Effector CD4-positive, alpha-beta T cell (primary cell): ENCODE results near the gene NCAPD3.
"Not testable (repeated sequence)": the region's sequence is repeated elsewhere in the genome, so short reads cannot be mapped to it uniquely, and the experiment has no call there.

Experiments used
- DNase-seq: peaks from one replicate; pipeline ENCODE4 v3.0.0-alpha.2; 2020

NCAPD3 gene

DNA sequence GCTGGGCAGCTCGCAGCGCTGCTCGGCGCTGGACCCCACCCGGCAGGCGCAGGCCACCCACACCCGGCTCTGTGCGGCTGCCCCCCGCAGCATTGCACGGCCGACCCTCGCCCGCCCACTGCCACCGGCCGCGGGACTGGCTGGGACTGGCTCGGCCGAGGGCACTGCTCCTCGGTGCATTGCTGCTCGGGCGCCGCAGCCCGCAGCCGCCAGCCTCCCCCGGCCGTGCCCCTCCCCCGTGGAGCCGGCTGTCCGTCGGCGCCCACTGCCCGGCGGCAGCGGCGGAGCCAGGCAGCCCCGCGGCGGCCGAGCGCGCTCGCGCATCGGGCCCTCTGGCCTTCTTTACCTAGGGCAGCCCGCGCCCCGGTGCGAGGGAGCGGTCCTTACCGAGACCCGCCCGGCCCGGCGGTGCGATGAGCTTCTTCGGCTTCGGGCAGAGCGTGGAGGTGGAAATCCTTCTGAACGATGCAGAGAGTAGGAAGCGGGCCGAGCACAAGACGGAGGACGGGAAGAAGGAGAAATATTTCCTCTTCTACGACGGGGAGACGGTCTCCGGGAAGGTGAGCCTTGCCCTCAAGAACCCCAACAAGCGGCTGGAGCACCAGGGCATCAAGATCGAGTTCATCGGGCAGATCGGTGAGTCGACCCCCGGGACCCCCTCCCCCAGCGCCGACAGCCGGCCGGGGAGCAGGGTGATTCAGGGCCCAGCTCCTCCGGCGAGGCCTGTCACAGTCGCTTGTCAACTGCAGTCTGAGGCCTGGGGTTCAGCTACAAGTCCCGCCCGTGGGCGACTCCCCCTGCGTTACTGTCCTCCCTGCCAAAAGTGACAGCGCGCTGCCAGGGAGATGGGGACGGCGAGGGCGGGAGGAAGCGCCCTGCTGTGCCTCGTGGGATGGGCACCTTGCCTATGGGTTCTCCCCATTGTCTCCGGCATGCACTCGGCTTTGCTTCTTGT lies 1.2 kb upstream of the NCAPD3 start:
- peak; percentile 23 for DNase-seq

DNA sequence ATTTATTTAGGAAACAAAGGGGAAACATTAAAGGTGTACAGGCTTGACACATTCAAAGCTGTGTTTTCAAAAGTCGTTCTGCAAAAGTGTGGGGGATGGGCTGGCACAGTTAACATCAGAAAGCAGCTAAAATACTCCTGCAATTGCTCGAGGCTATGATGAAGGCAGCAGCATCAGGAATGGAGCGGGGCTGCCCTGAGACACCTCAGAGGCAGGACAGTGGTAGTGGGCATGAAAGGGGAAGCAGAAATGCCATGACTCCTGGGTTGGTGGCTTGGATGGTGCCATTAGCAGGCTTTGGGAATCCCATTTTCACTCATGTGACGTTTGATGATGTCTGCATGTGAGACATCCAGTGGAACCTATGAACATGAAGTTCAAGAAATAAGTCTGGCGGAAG lies 646 bp downstream of the NCAPD3 start:
- DNase-seq = no peak

GRCh38 chr11:134216816-134217215 lies 7.0 kb downstream of the NCAPD3 start:
- DNase-seq = no peak

- no peak for DNase-seq
These were observed 7.9 kb downstream of the NCAPD3 start for GRCh38 chr11:134215836-134216235.

- DNase-seq = peak; percentile 55
These were observed 16.1 kb downstream of the NCAPD3 start for GRCh38 chr11:134207538-134208239.

- no peak for DNase-seq
These were observed 17.6 kb downstream of the NCAPD3 start for GRCh38 chr11:134206185-134206584.

DNA sequence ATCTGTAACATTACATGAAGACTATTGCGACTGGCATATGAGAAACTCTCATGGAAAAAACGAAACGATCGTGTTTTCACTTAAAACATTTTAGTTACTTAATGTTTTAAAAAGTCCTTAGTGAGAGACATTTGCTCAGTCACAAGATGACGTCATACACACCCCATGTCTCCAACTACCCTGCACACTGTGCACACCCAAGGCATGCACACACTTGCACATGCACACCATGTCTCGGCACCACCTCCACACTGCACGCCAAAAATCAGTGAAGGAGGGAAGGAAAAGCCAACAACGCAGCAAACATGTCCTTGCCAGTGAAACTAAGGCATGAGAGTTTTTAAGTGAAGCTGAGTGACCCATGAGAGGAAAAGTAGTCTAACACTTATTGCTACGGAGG lies 18.0 kb downstream of the NCAPD3 start:
- DNase-seq = no peak

DNA sequence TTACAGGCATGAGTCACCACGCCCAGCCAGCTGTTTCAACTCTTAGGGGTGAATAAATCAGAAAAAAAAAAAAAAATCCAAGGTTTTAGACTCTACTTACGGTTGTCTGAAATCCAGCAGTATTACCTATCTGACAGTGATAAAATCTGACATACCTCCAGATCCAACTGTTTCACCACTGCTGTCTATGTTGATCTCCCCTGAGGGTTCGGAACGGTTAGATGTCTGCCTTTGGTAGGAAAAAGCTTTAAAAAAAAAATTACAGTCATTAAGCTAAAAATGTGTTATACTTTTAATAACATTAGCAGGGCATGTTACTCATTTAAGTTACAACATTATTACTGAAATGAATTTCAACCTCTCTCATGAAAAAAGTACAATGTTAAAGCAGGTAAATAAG lies 21.1 kb downstream of the NCAPD3 start:
- no peak for DNase-seq

DNA sequence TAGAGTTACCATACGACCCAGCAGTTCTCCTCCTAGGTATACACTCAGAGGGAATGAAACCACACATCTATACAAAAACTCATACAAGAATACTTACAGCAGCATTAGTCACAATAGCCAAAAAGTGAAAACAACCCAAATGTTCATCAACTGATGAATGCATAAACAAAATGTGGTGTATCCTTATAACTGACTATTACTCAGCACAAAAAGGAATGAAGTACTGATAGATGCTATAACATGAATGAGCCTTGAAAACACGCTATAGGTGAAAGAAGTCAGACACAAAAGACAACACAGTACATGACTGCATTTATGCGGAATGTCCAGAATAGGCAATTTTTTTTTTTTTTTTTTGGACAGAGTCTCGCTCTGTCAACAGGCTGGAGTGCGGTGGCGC lies 23.1 kb downstream of the NCAPD3 start:
- DNase-seq = no peak

DNA sequence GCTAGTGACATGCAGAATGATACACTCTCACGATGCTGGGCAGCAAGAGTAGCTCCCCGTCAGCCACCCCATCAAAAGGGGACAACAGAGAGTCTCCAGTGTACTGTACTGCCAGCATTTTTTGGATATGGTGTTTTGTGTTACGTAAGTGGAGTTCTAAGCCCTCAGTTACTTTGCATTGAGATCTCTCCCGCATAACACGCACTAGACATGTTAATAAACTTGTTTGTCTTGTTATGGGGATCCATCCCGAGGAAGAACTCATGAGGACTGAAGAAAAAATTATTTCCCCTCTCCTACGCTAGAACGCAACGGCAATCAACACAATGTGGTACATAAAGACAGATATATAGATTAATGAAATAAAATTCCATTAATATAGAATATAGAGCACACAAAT lies 24.2 kb downstream of the NCAPD3 start:
- DNase-seq = no peak

- DNase-seq = no peak
These were observed 27.0 kb downstream of the NCAPD3 start for GRCh38 chr11:134196756-134197155.

GRCh38 chr11:134188092-134188491 lies 35.7 kb downstream of the NCAPD3 start:
- DNase-seq = not testable (repeated sequence)

- DNase-seq = no peak
These were observed 42.1 kb downstream of the NCAPD3 start for GRCh38 chr11:134181707-134182106.

DNA sequence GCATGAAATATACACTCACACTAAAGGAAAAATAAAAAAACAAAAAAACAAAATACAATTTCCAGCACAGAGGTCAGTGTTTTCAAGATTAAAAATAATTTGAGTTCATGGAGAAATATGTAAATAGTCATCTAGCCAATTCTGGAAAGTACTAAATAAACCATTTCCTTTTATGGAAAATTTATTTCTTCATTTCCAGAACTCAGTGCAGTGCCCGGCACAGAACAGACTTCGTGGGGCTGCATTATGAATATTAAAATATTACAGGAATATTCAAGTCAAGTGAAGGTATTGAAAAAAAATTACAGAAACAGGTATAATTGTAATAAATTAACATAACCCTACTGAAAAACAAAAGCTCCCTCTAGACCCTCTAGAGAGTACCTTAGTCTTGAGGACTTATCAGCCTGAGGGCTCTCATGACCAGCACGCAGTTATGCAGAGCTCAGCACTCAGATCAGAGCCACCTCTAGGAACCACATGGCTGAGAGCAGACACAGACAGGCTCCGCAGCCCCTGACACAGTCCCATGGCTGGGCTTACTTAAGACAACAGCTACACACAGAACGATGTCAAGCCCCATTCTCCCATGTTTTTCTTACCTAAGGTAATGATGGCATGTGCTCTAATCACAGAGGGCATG lies 45.6 kb downstream of the NCAPD3 start:
- no peak for DNase-seq

- DNase-seq = no peak
These were observed 47.5 kb downstream of the NCAPD3 start for GRCh38 chr11:134176284-134176683.

DNA sequence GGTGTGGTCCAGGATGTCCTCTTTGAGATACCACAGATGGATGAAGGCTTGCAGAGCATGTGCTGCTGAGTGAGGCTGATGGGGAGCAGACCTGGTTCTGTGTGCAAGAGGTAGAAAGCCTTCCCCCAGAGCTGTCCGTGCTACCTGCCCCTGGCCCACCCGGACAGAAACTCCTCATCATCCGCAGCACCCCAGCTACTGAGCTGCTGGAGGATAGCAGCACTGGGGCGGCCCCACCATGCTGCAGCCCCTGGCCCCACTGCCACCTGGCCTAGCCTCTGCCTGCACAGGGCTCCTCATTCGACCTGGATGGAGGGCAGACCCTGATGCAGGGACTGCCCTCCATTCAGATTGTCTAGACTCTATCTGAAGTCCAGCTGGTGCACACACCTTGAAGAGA lies 50.5 kb downstream of the NCAPD3 start:
- no peak for DNase-seq

- no peak for DNase-seq
These were observed 51.8 kb downstream of the NCAPD3 start for GRCh38 chr11:134171951-134172350.

- DNase-seq = no peak
These were observed 52.9 kb downstream of the NCAPD3 start for GRCh38 chr11:134170919-134171281.

DNA sequence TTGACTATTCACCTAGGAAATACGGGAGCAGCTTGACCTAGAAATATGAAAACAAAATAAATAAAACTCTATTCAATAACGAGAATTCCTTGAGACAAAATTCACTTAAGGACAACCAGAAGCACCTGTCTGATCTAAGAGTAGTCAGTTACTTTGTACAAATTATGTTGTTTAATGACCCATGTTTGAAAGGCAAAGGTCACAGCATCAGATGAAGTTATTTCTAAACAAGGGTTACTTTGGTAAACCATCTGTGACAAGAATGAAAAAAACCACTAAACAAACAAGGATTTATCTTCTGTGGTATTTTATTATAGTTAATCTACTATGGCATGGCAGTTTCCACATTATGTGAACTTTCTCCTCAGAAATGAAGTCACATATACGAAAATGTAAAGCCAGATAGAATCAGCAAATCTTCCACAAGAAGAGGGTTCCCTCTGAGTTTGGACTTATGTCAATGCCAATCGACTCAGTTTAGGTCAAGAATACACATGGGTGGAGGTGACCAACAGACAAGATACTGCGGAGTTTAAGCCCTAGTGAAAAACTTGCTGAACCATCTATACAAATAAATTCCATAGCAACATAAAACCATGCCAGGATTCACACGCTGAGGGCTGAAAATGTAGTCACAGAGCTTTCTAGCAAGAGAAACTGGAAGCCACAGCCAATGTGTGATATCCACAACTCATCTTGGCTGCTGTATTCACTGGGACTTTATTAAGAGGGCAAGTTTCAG lies 53.4 kb downstream of the NCAPD3 start:
- no peak for DNase-seq

- no peak for DNase-seq
These were observed 59.0 kb downstream of the NCAPD3 start for GRCh38 chr11:134164490-134165370.

- no peak for DNase-seq
These were observed 64.1 kb downstream of the NCAPD3 start for GRCh38 chr11:134159652-134160051.

GRCh38 chr11:134158023-134158422 lies 65.7 kb downstream of the NCAPD3 start:
- no peak for DNase-seq
